Skeletal muscle cell (primary cell): ENCODE measurements around the gene UBE2D2.

Experiments
- DNase-seq: peaks from one replicate; pipeline ENCODE4 v3.0.0-alpha.2; 2010; ENCODE audit warnings: low read depth
- H3K4me3 ChIP-seq: 2 replicates; pipeline ENCODE4 v1.5.1; 2011; ENCODE audit warnings: low read depth, mild to moderate bottlenecking, control low read depth, low read length, moderate library complexity

UBE2D2 gene

GRCh38 chr5:139631520-139632165, 70.5 kb downstream of the UBE2D2 start:
- H3K4me3 ChIP-seq, result no peak overlapping the region
- no peak for DNase-seq

DNA sequence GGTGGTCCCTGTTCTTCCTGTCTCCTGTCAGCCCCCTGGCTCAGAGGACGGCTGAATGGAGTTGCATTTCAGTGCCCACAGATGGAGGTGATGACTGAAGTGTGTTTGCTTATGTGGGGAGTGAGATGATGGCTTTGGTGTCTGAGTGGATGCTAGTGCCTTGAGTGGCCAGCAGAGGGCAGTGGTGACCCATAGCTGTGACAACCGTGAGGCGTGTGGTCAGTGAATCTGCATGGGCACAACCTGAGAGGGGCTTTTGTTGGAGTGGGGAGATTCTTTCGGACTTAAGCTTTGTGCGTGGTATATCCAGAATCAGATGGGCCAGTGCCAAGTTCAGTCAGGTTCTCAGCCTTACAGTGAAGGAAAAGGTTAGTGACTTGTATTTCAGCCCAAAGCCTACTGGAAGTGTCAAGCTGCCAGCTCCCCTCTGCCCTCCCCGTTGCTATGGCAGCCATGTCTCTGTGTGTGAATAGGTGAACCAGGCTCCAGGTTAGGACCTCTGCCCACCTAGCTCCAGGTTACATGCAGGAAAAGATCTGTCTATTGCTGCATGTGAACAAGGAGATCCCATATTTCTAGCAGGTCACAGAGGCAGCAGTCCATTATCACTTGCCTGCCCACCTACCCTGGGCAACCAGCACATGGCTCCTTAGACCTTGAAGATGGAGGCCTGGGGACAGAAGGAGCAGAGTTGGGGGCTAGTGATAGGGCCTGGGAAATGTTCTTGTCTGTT, 72.3 kb downstream of the UBE2D2 start:
- DNase-seq, result no peak
- H3K4me3 ChIP-seq, result no peak overlapping the region

DNA sequence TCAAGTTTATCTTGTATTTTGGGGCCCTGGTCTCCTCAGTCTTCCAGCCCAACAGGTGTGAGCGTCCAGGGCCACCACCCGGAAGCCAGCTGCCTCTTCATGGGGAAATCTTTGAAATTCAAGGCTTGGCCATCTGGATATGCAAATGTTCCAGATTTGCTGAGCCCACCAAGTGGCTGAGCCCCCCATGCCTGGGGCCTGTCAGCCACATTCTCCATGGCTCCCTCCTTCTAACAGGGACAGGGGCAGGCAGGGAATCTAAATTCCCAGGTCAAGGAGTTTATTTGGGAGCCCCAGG, 72.8 kb downstream of the UBE2D2 start:
- DNase-seq, result no peak
- H3K4me3 ChIP-seq, result no peak overlapping the region

DNA sequence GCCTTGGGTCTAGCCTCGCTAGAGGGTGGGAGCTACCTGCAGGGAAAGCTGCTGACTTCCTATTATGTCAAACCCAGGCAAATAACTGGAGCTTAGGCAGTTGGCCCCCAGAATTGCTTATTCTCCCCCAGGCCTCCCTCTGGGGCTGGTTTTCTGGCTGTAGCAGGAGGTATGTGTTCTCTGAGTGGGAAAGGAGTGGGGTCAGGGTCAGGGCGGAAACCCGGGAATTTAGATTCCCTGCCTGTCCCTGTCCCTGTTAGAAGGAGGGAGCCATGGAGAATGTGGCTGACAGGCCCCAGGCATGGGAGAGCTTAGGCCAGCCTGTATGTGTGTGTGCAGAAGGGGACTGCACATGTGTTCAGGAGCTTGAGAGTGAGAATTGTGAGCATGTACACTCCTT, 73.4 kb downstream of the UBE2D2 start:
- no peak overlapping the region for H3K4me3 ChIP-seq
- no peak for DNase-seq

DNA sequence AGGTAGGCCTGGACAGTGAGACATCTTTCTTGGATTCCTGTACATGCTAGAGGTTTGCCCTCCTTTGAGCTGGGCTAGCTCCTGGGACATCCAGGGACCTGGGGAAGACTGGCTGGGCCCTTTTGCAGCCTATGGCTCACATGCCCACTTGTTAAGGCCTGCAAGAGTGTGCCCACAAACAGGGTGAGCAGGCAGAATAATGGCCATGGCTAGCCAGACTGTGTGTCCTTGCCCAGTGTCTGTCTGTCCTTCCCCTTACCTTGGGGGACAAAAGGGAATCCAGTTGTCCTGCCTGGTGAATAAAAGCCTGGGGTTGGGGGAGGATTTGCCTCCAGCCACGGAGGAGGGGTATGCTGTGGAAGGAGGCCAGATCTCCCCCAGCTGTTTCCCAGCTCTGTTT, 74.1 kb downstream of the UBE2D2 start:
- no peak for DNase-seq
- no peak overlapping the region for H3K4me3 ChIP-seq

GRCh38 chr5:139635606-139636206, 74.6 kb downstream of the UBE2D2 start:
- DNase-seq, result peak; percentile 86

GRCh38 chr5:139636207-139636792, 75.2 kb downstream of the UBE2D2 start:
- no peak for DNase-seq
- no peak overlapping the region for H3K4me3 ChIP-seq

More at GRCh38 chr5:139635606-139636206, 74.6 kb downstream of the UBE2D2 start:
- no peak overlapping the region for H3K4me3 ChIP-seq

GRCh38 chr5:139636975-139637408, 75.9 kb downstream of the UBE2D2 start:
- no peak for DNase-seq
- H3K4me3 ChIP-seq, result peak overlapping the region; percentile 41

DNA sequence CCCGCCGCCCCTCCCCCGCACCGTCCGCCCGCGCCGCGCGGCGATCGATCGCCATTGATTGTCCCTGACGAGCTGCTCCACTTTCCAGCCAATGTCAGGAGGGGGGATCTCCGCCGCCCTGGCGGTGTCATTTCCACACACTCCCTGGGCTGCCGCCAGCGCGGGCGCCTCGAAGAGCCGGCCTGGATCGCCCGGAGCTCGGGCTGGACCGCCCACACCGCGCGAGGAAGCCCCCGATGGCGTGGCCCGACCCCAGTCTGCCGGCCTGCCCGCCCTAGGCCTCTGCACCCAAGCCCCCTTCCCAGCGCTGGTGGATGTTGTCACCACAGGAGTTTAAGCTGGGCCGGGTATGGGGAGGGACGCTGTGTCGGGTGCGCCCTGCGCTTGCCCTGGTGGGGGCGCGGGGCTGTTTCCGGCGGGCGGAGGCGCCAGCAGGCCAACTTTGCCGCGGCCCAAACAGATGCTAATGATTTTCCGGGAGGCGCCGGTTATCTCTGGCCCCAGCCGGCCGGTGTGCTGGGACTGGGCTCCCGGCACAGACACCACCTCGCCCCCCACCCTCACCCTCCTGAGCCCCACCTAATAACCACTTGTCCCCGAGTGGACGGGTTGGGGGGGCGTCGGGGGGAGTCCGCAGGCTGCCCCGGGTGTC, 76.4 kb downstream of the UBE2D2 start:
- peak overlapping the region; percentile 41 for H3K4me3 ChIP-seq
- no peak for DNase-seq

GRCh38 chr5:139638090-139638735, 77.1 kb downstream of the UBE2D2 start:
- peak overlapping the region; percentile 41 for H3K4me3 ChIP-seq
- no peak for DNase-seq

- no peak overlapping the region for H3K4me3 ChIP-seq
- DNase-seq, result no peak
Observed at GRCh38 chr5:139638736-139639618, 77.8 kb downstream of the UBE2D2 start.

DNA sequence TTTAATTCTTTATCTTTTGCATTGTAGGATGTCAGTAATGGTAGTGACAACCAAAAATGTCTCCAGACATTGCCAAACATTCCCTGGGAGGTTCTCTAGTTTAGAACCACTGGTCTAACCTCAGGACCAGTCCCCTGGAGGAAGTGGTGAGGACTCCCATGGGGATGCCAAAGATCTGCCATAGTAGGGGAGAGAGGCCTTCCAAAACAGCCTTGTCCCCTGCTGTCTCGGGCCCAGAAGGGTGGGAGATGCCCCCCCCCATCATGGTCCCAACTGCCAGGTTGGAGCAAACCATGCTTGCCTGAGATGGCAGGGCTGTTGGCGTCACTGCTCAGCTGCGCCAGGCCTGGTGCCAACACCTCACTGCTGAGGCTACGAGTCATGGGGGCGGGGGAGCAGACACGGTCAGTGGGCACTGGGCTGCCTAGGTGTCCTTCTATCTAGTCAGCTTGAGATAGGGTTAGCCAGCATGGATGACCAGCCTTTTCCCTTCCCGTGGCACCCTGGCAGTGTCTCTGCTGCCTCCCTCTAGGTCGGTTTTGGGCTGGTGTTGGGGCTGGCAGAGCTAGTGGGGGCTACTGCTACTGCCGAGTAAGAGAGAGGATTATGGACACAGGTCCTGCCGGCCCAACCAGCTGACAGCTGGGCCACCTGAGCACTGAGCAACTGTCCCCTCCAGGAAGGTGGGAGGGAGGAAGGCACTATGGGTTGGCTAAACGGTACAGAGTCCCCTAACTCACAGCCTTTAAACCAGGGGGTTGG, 78.7 kb downstream of the UBE2D2 start:
- H3K4me3 ChIP-seq, result no peak overlapping the region
- no peak for DNase-seq

DNA sequence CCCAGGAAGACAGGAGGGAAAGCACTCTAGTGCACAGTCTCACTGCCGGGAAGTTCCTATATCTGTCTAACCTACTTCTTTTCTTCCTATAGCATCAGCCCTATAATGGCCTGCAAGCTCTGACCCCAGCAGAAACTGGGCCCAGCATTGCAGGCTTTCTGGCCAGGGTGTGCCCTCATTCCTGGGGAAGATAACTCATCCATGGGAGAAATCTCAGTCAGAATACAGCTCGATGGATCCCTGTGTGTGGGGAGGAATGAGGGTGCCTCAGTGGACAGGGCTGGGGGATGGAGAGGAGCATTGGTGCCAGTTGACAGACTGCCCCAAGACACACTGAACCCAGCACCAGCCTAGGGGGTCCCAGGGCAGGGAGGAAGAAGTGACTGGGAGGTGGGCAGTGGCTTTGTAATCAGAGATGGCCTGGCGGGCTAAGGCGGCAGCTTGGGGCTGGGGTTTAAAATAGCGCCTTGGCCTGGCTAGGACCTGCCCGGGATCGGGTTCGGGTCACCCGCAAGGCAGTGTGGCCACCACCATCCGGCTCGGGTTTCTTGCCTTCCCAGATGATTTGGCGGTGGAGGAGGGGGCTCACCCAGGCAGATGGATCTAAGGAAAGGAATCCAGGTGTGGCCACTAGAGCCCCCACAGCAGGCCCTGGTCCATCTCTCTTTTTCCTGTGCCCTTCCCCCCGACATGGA, 79.4 kb downstream of the UBE2D2 start:
- no peak overlapping the region for H3K4me3 ChIP-seq
- DNase-seq, result no peak

- DNase-seq, result no peak
- no peak overlapping the region for H3K4me3 ChIP-seq
Observed at GRCh38 chr5:139641116-139642080, 80.3 kb downstream of the UBE2D2 start.

- no peak for DNase-seq
- no peak overlapping the region for H3K4me3 ChIP-seq
Observed at GRCh38 chr5:139642213-139642612, 81.1 kb downstream of the UBE2D2 start.
